OCI-LY7 (cell line): ENCODE data around the gene SRRM2.

Source experiments
- EZH2phosphoT487 ChIP-seq: fragments of 200-600 bp; sonication (generic); IDR thresholded peaks from 2 replicates; pipeline ENCODE4 v1.6.1; 2018; ENCODE audit warnings: low read depth, borderline replicate concordance, mild to moderate bottlenecking, mixed run types, antibody characterized with exemption, low read length, moderate library complexity, mixed read lengths
- TF ChIP-seq, protein P1 (sequence below): fragments of 200-600 bp; sonication (generic); conservative IDR thresholded peaks from 2 replicates; pipeline ENCODE4 v1.5.1; 2014; ENCODE audit warnings: mild to moderate bottlenecking, antibody characterized with exemption, low read length, moderate library complexity, mixed read lengths

DNA sequence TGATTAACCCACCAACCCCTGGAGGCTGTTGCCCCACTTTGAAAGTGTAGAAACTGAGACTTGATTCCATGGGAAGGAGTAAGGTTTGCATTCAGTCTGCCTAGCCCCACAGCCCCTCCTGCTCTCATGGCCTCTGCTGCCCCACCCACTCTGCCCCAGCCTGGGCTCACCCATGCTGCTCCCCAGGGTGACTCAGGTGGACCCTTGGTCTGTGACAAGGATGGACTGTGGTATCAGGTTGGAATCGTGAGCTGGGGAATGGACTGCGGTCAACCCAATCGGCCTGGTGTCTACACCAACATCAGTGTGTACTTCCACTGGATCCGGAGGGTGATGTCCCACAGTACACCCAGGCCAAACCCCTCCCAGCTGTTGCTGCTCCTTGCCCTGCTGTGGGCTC lies 52.3 kb downstream of the SRRM2 start:
- TF ChIP-seq, protein P1, sequence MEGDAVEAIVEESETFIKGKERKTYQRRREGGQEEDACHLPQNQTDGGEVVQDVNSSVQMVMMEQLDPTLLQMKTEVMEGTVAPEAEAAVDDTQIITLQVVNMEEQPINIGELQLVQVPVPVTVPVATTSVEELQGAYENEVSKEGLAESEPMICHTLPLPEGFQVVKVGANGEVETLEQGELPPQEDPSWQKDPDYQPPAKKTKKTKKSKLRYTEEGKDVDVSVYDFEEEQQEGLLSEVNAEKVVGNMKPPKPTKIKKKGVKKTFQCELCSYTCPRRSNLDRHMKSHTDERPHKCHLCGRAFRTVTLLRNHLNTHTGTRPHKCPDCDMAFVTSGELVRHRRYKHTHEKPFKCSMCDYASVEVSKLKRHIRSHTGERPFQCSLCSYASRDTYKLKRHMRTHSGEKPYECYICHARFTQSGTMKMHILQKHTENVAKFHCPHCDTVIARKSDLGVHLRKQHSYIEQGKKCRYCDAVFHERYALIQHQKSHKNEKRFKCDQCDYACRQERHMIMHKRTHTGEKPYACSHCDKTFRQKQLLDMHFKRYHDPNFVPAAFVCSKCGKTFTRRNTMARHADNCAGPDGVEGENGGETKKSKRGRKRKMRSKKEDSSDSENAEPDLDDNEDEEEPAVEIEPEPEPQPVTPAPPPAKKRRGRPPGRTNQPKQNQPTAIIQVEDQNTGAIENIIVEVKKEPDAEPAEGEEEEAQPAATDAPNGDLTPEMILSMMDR = no peak
- no peak for TF ChIP-seq EZH2phosphoT487
